Spleen (tissue), 11 donors: Measurements from ENCODE around the gene TOR4A. TPM values are rescaled to one million over a fixed set of nuclear protein-coding genes. Genes with fewer than 3 reads are reported as not detected.
"Not testable (repeated sequence)": the region's sequence is repeated elsewhere in the genome, so short reads cannot be mapped to it uniquely, and the experiment has no call there.

Source experiments
- DNase-seq: peaks from one replicate; pipeline ENCODE4 v3.0.0-alpha.2; 2020
- H3K27ac ChIP-seq, 8 donors: fragments of 200-600 bp; sonication (generic) in 7 of 8; 1 replicate in 4 of 8; 2 replicates in 4 of 8; pipeline versions ENCODE4 v1.5.0 to v1.8.0; 2016 to 2021; ENCODE audit warnings: inconsistent platforms in 4 of 8, mild to moderate bottlenecking in 4 of 8, moderate library complexity in 1 of 8
- H3K27me3 ChIP-seq, 7 donors: fragments of 200-600 bp; sonication (generic) in 6 of 7; replicated peaks in 1 of 7; 1 replicate in 4 of 7; 2 replicates in 3 of 7; pipeline versions ENCODE4 v1.5.0 to v1.8.0; 2016 to 2021; ENCODE audit warnings: inconsistent platforms in 3 of 7, mild to moderate bottlenecking in 1 of 7
- H3K36me3 ChIP-seq, 6 donors: fragments of 200-600 bp; sonication (generic) in 5 of 6; 1 replicate in 4 of 6; 2 replicates in 2 of 6; pipeline versions ENCODE4 v1.5.0 to v1.8.0; 2016 to 2021; ENCODE audit warnings: inconsistent platforms in 2 of 6
- H3K4me1 ChIP-seq, 6 donors: fragments of 200-600 bp; sonication (generic) in 5 of 6; 1 replicate in 3 of 6; 2 replicates in 3 of 6; pipeline versions ENCODE4 v1.5.0 to v1.8.0; 2016 to 2021; ENCODE audit warnings: inconsistent platforms in 3 of 6
- H3K4me3 ChIP-seq, 8 donors: fragments of 200-600 bp; sonication (generic) in 7 of 8; 1 replicate in 4 of 8; 2 replicates in 4 of 8; pipeline versions ENCODE4 v1.5.0 to v1.8.0; 2016 to 2021; ENCODE audit warnings: inconsistent platforms in 4 of 8, mild to moderate bottlenecking in 4 of 8, moderate library complexity in 2 of 8
- H3K9me3 ChIP-seq, 8 donors: fragments of 200-600 bp; sonication (generic) in 7 of 8; 1 replicate in 4 of 8; 2 replicates in 4 of 8; pipeline versions ENCODE4 v1.5.0 to v1.8.0; 2016 to 2021; ENCODE audit warnings: inconsistent platforms in 4 of 8
- POLR2A ChIP-seq, 3 donors: fragments of 450-650 bp; IDR thresholded peaks; one replicate each; pipeline ENCODE4 v1.5.1; 2017; ENCODE audit warnings: antibody characterized with exemption in 3 of 3, mild to moderate bottlenecking in 1 of 3
- POLR2AphosphoS5 ChIP-seq, 3 donors: sonication (generic); formaldehyde crosslinking; IDR thresholded peaks; one replicate each; pipeline ENCODE4 v1.5.1; 2017; ENCODE audit warnings: antibody characterized with exemption in 3 of 3
- WGBS, 5 donors: extraction: QIAGEN DNeasy Blood & Tissue Kit in 3 of 5; methylation state at CpG; one replicate each; pipeline versions ENCODE4 v1.1.5 to v1.1.7; 2013 to 2018; 5-methylcytosine and 5-hydroxymethylcytosine counted together
- intact Hi-C: fragments of 100-400 bp; cut with DNase I; formaldehyde crosslinking; loops from one replicate; pipeline ENCODE4 v1.15.0; 2023; ENCODE audit warnings: low total_unique reads
- polyA plus RNA-seq, 3 donors: library from polyadenylated mRNA; stranded (reverse); fragments of 200-250 nt; gene quantifications; one replicate each; pipeline ENCODE4 v1.2.1, GENCODE V29; 2013
- total RNA-seq, 7 donors: library from RNA; depleted of rRNA in 3 of 7; stranded (reverse); fragments of >200 nt in 3 of 7; fragmentation: NEBNext Ultra II Directional in 4 of 7; extraction: Animal tissue kit (Norgen Biotek cat#: 25700) in 4 of 7; gene quantifications; one replicate each; pipeline versions ENCODE4 v1.1.0 to v1.2.1, GENCODE V29; 2016 to 2021
- TF ChIP-seq, protein P1 (sequence below), 11 experiments: fragments of 200-600 bp in 7 of 11; fragments of 450-650 bp in 4 of 11; sonication (generic) in 4 of 11; IDR thresholded peaks in 8 of 11; conservative IDR thresholded peaks in 3 of 11; 1 replicate in 7 of 11; 2 replicates in 4 of 11; pipeline versions ENCODE4 v1.4.0 to v1.8.0; 2016 to 2021; ENCODE audit warnings: antibody characterized with exemption in 11 of 11, inconsistent platforms in 4 of 11, mild to moderate bottlenecking in 1 of 11
- donor health status: healthy with polysubstance abuse.
- donor health status: DM: no; HTN: no; CAD: no; lungs with moderate emphysema.
- donor health status: DM: no; HTN: no; CAD: no.
- donor health status: Bipolar disorder and iron deficiency.
- donor health status: healthy.
- donor health status: DM: no; HTN: no; CAD: no.
- donor health status: DM: yes; HTN: yes; CAD: no.

The TOR4A gene
- total and polyA plus RNA-seq, 10 donors = 3.2 to 39.9 (median 26.2) TPM

DNA sequence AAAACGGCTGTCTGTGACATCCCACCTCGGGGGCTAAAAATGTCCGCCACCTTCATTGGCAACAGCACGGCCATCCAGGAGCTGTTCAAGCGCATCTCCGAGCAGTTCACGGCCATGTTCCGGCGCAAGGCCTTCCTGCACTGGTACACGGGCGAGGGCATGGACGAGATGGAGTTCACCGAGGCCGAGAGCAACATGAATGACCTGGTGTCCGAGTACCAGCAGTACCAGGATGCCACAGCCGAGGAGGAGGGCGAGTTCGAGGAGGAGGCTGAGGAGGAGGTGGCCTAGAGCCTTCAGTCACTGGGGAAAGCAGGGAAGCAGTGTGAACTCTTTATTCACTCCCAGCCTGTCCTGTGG, 34.3 kb upstream of the TOR4A start:
- peaks cover 18 to 57% (median 48%) of the 10 kb centered on the region in 6 donors for H3K4me1 ChIP-seq
- TF ChIP-seq POLR2AphosphoS5 (IDR thresholded peaks at IDR 0.05) = peak in 1 of 3 donors; percentile 62
- H3K9me3 ChIP-seq, DNase-seq, H3K27me3 ChIP-seq, H3K27ac ChIP-seq, intact Hi-C loops: not testable (repeated sequence)
- peak overlapping the region in 1 of 8 donors; percentile 94 for H3K4me3 ChIP-seq
- H3K36me3 ChIP-seq = peaks cover 0 to 24% (median 18%) of the 10 kb centered on the region in 6 donors
- 87 to 92% (median 92%) methylated on average over 12 to 18 of the region's 18 CpGs for WGBS, 5 donors

DNA sequence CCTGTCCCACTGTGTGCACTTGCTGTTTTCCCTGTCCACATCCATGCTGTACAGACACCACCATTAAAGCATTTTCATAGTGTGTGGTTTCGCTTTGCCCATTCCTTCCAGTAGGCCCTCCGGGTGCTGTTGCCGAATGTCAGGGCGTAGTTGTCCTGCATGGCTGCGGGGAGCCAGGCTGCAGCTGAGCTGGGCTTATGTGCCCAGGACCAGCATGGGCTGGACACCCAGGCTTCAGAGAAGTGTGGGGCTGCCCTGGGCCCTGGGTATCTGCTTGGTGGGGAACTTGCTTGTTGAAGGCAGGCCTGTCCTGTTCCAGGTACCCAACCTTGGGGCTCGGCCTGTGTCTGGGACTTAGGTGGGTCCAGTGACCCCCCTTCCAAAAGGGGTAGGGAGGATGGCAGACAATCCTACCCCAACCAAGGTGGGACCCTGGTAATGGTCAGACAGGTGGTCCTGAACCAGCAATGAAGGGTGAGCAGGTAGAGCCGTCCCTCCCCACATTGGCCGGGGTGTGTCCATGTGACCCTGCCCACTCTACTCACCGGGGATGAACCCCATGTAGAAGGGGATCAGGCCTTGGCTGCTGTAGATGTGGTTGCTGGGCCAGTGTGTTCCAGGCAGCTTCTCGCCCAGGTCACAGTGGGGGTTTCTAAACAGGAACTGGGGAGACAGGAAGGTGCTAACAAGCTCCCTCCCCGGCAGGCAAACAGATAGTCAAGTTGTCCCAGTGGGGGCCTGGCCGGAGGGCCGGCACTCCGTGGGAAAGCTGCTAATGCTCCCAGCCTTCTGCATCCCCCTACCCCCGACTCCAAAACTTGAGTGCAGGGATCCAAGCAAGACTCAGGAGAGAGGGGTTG, 33.7 kb upstream of the TOR4A start:
- H3K27me3 ChIP-seq = no peaks in the 10 kb centered on the region
- intact Hi-C loops = no loop called here
- H3K9me3 ChIP-seq = no peaks in the 10 kb centered on the region
- peaks cover 18 to 51% (median 42%) of the 10 kb centered on the region in 6 donors for H3K4me1 ChIP-seq
- WGBS, 5 donors = 68 to 79% (median 74%) methylated on average over 13 to 15 of the region's 15 CpGs
- H3K27ac ChIP-seq = peak overlapping the region in 2 of 8 donors; percentile 1 to 29
- H3K36me3 ChIP-seq = peaks cover 0 to 24% (median 18%) of the 10 kb centered on the region in 6 donors
- DNase-seq = no peak
- TF ChIP-seq POLR2A (IDR thresholded peaks at IDR 0.05) (no peak), POLR2AphosphoS5 (IDR thresholded peaks at IDR 0.05) (peak in 1 of 3 donors; percentile 65)
- TF ChIP-seq, protein P1, sequence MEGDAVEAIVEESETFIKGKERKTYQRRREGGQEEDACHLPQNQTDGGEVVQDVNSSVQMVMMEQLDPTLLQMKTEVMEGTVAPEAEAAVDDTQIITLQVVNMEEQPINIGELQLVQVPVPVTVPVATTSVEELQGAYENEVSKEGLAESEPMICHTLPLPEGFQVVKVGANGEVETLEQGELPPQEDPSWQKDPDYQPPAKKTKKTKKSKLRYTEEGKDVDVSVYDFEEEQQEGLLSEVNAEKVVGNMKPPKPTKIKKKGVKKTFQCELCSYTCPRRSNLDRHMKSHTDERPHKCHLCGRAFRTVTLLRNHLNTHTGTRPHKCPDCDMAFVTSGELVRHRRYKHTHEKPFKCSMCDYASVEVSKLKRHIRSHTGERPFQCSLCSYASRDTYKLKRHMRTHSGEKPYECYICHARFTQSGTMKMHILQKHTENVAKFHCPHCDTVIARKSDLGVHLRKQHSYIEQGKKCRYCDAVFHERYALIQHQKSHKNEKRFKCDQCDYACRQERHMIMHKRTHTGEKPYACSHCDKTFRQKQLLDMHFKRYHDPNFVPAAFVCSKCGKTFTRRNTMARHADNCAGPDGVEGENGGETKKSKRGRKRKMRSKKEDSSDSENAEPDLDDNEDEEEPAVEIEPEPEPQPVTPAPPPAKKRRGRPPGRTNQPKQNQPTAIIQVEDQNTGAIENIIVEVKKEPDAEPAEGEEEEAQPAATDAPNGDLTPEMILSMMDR (IDR thresholded peaks at IDR 0.05 in 8 of 11, conservative IDR thresholded peaks at IDR 0.05 in 3 of 11) = no peak
- H3K4me3 ChIP-seq = no peak overlapping the region

DNA sequence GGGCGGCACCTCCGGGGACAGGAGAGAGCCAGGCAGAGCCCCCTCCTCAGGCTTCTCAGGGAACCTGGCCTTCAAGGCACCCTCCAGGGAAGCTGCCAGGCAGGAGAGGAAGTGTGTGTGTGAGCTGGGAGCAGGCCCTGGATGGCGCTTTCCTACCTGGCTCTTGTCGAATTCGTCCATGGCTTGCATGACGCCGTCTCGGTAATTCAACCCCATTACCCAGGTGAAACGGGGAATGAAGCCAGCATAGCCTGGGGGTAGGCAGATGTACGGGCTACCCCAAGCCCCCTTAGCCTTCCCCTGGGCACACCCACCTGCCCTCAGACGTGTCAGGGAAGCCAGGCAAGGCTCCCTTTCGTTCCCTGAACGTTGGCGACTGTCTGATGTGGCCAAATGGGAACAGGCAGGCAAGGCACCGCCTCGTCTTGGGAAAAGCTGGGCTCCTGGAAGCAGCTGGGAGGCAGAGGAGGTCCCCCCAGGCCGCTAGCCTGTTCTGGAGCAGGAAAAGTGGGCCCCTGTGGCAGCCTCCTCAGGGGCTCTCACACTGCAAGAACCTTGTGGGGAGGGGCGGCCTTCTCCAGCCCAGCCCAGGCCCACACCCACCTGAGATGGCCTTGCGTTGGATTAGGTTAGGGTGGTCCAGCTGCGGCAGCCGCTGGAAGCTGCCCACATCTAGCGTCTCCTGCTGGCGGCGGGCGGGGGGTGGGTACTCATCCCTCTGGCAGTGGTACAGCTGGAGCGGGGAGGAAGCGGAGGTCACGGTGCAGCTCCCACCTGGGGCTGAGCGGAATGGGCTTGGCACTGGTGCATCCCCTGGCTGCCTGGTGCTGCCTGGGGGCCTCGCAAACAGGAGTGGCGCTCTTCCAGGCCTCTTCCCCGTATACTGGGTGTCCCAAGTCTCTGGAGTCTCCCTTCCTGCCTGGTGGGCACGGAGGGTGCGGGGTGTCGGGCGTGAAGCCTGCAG, 32.8 kb upstream of the TOR4A start:
- Histone ChIP-seq H3K27ac (peak overlapping the region in 2 of 8 donors; percentile 1 to 29), H3K4me1 (peaks cover 15 to 42% (median 34%) of the 10 kb centered on the region in 6 donors), H3K27me3 (no peaks in the 10 kb centered on the region), H3K9me3 (no peaks in the 10 kb centered on the region), H3K4me3 (no peak overlapping the region), H3K36me3 (peaks cover 0 to 24% (median 18%) of the 10 kb centered on the region in 6 donors)
- TF ChIP-seq, protein P1 (IDR thresholded peaks at IDR 0.05 in 8 of 11, conservative IDR thresholded peaks at IDR 0.05 in 3 of 11) = no peak
- peak in 1 of 3 donors; percentile 23 for TF ChIP-seq POLR2AphosphoS5 (IDR thresholded peaks at IDR 0.05)
- 75 to 88% (median 79%) methylated on average over 19 to 36 of the region's 36 CpGs for WGBS, 5 donors
- DNase-seq = no peak
- intact Hi-C loops = no loop called here

DNA sequence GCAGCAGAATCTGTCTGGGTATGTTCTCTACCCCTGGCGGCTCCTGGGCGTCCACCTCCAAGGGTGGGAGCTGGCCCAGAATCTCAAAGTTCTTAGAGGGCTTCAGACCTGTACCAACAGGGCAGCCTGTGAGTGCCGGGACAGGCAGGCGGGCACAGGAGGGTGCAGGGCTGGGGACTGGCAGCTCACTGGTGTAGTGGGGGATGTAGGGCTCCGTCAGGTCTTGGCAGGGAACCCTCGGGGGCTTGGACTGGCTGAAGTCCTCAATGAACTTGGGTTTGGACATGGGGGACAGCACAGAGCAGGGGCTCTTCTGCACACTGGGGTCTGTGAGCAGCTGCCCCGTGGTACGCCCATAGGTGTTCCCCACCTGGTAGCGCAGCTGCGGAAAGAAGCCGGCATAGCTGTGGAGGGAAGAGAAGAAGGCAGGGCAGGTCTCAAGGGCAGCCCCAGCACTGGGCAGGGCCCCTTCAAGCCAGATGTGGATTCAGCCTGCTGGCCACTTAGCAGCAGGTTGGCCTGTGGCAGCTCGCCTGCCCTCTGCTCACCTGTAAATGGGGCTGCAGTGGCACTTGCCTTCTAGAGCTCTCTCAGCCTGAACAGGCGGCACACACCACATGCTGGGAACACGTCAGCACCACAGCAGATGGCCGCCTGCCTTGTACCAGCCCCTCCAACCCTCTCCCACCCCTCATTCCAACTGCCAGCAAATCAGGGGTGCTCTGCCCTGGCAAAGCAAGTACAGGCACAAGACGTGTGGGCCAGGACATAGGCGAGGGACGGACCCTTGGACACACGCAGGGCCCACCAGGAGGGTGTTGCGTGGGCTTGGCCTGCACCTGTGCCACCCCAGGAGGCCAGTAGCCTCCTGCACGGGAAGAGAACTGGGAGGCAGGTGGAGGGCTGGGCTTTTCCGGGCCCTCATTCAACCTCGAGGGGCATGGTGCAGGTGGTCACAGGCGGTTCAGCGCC, 31.8 kb upstream of the TOR4A start:
- H3K27ac ChIP-seq = no peak overlapping the region
- intact Hi-C loops = no loop called here
- WGBS, 5 donors = 91 to 95% (median 93%) methylated on average over 18 to 25 of the region's 25 CpGs
- TF ChIP-seq POLR2AphosphoS5 (IDR thresholded peaks at IDR 0.05) (peak in 1 of 3 donors; percentile 8), POLR2A (IDR thresholded peaks at IDR 0.05) (no peak)
- TF ChIP-seq, protein P1 (IDR thresholded peaks at IDR 0.05 in 8 of 11, conservative IDR thresholded peaks at IDR 0.05 in 3 of 11) = no peak
- peaks cover 12 to 34% (median 27%) of the 10 kb centered on the region in 6 donors for H3K4me1 ChIP-seq
- no peak overlapping the region for H3K4me3 ChIP-seq
- DNase-seq = no peak
- H3K36me3 ChIP-seq = peaks cover 0 to 24% (median 18%) of the 10 kb centered on the region in 6 donors
- H3K9me3 ChIP-seq = no peaks in the 10 kb centered on the region
- no peaks in the 10 kb centered on the region for H3K27me3 ChIP-seq
